Jurkat, Clone E6-1 (cell line): Measurements from ENCODE around the gene UNC5A.

Source experiments
- DNase-seq: peaks from one replicate; pipeline ENCODE4 v3.0.0-alpha.2; 2011; ENCODE audit warnings: low read depth, low spot score
- H3K4me3 ChIP-seq: 2 replicates; pipeline ENCODE4 v1.5.1; 2011; ENCODE audit warnings: mild to moderate bottlenecking, low read length, control low read depth, moderate library complexity

The UNC5A gene

GRCh38 chr5:176853151-176853778, 42.9 kb downstream of the UNC5A start:
- H3K4me3 ChIP-seq = no peak overlapping the region
- no peak for DNase-seq

- H3K4me3 ChIP-seq = no peak overlapping the region
- DNase-seq = no peak
Observed at GRCh38 chr5:176854164-176854563, 43.8 kb downstream of the UNC5A start.

DNA sequence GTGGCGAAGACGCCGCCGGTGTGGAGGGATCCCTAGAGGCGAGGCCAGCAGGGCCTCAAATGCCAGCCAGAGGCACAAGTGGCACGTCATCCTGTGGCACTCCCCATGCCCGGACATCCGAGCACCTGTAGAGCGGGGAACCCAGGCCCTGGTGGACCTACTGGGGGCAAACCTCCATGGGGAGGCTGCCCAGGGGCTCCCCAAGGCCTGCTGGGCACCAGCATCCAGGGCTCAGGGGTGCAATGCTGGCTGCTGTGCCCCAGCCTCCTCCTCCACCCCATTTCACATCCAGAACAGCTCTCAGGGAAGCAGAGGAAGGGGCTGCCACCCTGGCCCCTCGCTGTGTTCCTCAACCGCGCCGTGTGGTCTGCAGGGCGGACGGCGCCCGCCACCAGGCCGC, 45.2 kb downstream of the UNC5A start:
- H3K4me3 ChIP-seq = no peak overlapping the region
- no peak for DNase-seq

DNA sequence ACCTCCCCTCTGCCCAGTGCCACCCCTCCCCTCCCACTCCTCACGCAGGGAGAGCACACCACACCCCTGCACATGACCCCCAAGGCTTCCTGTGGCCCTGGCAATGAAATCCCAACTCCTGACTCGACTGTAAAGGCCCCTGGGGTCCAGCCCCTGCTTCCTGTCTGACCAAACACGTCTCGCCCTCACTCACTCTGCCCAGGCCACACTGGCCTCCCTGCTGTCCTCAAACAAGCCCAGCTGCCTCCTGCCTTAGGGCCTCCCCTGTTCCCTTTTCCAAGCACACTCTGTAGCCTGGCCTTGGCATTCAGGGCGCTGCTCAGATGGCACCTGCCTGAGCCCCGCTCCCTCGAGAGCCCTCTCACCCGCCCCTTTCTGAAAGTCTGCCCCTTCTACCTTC, 46.4 kb downstream of the UNC5A start:
- DNase-seq = no peak
- H3K4me3 ChIP-seq = no peak overlapping the region

DNA sequence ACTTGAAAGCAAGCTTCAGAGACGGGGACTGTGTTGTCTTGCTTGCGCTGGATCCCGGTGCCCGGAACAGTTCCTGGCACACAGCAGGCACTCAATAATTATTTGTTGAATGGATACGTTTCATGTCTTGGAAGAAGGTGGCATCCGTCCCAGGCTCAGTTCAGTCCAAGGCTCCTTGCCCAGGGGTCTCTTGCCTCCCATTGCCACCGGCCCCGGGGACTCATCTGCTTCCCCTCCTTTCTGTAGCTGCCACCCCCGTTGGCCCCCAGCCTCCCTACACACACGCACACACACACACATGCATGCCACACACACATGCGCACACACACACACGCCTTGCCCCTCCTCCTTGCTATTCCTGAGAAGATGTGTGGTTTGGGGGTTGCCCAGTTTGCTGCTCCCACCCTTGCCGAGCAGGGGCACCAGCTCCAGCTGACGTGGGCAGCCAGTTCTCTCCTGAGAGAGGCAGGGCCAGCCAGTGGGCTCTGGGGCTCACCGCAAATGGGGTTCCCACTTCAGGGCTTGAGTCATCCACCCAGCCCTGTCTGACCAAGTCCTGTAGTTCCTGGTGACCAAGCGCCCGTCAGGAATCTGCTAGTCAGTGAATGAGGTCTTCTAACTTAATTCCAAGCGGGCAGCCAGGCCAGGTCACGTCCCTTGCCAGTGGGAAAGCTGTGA, 47.0 kb downstream of the UNC5A start:
- DNase-seq = no peak
- H3K4me3 ChIP-seq = no peak overlapping the region

GRCh38 chr5:176857894-176858273, 47.5 kb downstream of the UNC5A start:
- no peak overlapping the region for H3K4me3 ChIP-seq
- DNase-seq = no peak

DNA sequence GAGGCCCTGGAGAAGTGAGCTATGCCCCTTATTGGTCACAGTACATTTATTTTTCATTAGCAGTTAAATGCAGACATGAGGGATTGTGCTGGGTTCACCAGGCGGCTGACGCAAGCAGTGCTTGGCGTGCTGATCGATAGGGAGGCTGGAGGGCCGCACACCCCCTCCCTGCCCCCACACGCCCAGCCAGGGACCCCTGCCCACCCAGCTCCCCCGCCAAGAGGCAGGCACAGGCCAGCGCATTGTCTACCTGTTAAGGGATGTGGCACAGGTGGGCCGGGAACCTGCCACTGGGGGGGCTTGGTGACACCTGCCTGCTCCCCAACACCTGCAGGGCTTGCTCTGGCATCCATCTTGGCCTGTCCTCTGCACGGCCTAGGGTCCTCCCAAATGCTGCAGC, 49.6 kb downstream of the UNC5A start:
- no peak for DNase-seq
- H3K4me3 ChIP-seq = no peak overlapping the region

DNA sequence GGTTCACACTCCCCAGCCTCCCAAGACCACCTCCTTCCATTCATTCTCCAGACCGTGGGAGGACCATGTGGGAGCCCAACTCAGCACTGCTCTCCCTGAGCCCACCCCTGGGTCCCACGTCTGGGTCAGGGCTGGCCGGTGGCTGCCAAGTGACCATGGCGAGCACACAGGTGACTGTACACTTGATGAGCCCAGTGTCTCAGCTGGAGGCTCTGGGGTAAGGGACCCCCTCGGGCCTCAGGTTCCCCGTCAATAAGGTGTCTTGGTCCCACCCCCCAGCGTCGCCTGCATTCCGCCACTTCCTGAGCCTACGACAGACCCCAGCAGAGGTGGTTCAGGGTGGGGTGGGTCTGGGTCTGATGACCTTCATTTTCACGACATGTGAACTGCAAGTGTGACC, 50.0 kb downstream of the UNC5A start:
- DNase-seq = no peak
- H3K4me3 ChIP-seq = no peak overlapping the region

DNA sequence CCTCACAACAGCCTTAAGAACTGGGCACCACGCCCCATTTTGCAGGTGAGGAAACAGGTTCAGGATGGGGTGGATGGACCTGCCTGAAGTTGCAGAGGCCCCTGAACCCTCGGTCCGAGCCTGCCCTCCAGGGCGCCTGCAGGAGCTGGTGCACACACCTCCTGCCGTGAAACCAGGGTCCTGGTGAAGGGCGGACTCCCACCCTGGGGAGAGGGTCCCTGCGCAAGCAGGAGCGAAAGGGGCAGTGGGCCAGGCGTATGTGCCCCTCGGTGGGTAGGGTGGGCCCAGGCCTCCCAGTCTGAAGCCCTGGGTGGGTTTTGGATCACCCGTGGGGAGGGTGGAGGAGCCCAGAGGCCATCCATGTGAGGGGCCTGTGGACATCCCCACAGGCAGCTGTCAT, 50.9 kb downstream of the UNC5A start:
- H3K4me3 ChIP-seq = no peak overlapping the region
- no peak for DNase-seq

DNA sequence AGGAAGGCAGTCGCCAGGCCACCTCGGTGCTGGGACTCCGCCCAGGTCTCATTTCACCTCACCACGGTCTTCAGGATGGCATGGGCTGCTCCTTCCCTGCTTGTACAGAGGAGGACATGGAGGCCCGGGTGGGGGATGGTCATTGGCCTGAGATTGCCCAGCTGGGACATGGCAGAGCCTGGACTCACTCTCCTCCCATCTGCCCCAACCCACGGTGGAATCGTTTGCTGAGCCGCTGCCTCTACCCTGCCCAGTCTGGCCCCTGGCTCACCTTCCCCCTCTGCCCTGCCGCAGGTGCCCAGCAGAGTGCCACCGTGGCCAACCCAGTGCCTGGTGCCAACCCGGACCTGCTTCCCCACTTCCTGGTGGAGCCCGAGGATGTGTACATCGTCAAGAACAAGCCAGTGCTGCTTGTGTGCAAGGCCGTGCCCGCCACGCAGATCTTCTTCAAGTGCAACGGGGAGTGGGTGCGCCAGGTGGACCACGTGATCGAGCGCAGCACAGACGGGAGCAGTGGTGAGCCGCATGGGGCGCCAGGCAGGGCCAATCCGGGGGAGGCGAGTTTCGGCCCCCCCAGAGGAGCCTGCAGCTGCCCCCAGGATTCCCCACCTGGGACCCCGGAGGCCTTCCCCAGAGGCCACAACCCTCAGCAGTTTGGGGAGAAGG, 52.1 kb downstream of the UNC5A start:
- no peak for DNase-seq

GRCh38 chr5:176863041-176863764, 52.8 kb downstream of the UNC5A start:
- no peak overlapping the region for H3K4me3 ChIP-seq
- no peak for DNase-seq

More for the DNA sequence above, 52.1 kb downstream of the UNC5A start:
- H3K4me3 ChIP-seq = no peak overlapping the region

DNA sequence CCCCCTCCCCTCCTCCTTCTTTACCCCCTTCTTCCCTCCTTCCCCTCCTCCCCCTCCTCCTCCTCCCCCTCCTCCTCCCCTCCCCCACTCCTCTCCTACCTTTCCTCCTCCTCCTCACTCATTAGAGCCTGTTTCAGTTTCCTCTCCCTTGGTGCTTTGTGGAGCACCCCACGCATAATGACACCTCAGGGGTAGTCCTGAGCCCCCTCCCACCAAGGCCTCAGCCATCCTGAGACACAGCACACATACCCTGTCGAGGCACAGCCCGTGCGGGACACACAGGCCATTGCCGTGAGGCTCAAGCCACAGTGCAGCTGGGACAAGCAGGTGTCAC, 53.4 kb downstream of the UNC5A start:
- DNase-seq = no peak
- H3K4me3 ChIP-seq = no peak overlapping the region

- H3K4me3 ChIP-seq = no peak overlapping the region
- no peak for DNase-seq
Observed at GRCh38 chr5:176864755-176865154, 54.4 kb downstream of the UNC5A start.

DNA sequence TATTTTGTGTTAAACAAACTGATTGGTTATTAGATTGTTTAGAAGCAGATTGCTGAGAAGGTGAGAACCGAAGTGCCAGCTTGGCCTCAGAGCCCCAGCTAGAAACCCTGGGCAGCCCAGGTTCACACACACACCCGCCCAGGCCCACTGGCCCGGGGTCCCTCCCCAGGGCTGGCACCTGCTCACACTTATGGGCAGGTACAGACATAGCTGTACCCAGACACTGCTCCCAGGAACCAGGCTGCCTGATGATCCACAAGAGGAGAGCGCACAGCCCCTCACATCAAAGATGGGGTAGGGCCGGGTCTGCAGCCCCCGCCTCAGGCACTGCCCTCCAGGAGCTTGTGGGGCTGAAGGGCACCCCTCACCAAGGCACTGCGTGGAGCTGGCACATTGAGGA, 55.6 kb downstream of the UNC5A start:
- no peak overlapping the region for H3K4me3 ChIP-seq
- no peak for DNase-seq

- no peak overlapping the region for H3K4me3 ChIP-seq
- no peak for DNase-seq
Observed at GRCh38 chr5:176866707-176867310, 56.5 kb downstream of the UNC5A start.

DNA sequence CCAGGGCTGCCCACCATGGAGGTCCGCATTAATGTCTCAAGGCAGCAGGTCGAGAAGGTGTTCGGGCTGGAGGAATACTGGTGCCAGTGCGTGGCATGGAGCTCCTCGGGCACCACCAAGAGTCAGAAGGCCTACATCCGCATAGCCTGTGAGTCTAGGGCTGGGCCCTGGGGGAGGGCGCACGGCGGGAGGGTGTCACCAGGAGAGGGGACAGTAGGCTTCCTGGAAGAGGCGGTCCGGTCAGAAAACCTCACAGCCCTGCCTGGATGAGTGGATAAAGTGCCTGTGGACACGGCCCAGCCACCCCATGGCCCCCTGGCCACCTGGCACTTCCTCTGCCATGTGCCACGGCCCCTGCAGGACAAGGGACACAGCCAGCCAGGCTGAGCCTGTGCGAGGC, 57.8 kb downstream of the UNC5A start:
- DNase-seq = no peak
- no peak overlapping the region for H3K4me3 ChIP-seq

DNA sequence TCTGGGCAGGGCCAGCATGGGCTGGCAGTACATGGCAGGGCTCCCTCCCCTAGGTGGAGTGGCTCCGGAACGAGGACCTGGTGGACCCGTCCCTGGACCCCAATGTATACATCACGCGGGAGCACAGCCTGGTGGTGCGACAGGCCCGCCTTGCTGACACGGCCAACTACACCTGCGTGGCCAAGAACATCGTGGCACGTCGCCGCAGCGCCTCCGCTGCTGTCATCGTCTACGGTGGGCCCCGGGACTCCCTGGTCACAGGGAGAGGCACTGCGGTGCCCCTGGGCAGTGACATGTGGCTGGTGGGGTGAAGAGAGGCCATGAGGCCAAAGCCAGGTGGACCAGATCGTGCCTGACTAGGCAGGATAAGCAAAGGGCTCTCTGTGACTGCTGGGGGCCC, 58.4 kb downstream of the UNC5A start:
- no peak overlapping the region for H3K4me3 ChIP-seq
- no peak for DNase-seq

- no peak overlapping the region for H3K4me3 ChIP-seq
- no peak for DNase-seq
Observed at GRCh38 chr5:176869501-176870109, 59.2 kb downstream of the UNC5A start.

DNA sequence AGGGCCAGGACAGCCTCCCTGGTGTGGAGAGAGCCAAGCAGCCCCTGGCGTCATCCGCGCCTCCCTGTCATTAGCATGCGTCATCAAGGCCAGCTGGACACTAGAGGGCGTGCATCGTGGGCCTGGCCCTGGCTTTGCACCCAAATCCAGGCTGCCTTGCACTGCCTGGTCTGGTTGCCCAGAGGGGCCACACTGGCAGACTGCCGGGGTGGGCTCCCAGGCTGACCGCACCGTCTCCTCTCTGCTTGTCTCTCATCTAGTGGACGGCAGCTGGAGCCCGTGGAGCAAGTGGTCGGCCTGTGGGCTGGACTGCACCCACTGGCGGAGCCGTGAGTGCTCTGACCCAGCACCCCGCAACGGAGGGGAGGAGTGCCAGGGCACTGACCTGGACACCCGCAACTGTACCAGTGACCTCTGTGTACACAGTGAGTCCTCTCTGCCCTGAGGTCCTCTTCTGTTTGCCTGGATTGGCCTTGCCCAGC, 59.8 kb downstream of the UNC5A start:
- H3K4me3 ChIP-seq = no peak overlapping the region
- DNase-seq = no peak
